Activated naive CD4-positive, alpha-beta T cell treated with anti-CD3 and anti-CD28 coated beads, Interleukin-2, amount 50 U/mL, for 24 hours (primary cell): Measurements from ENCODE around the gene TCEA2.
"Not testable (repeated sequence)": the region's sequence is repeated elsewhere in the genome, so short reads cannot be mapped to it uniquely, and the experiment has no call there.

ENCODE experiments used
- H3K27ac Mint-ChIP-seq: one replicate; pipeline ENCODE4 v1.8.0; 2021; ENCODE audit warnings: mild to moderate bottlenecking, mixed read lengths
- H3K27me3 Mint-ChIP-seq: one replicate; pipeline ENCODE4 v1.8.0; 2021; ENCODE audit warnings: mixed read lengths
- H3K36me3 Mint-ChIP-seq: one replicate; pipeline ENCODE4 v1.8.0; 2021; ENCODE audit warnings: mixed read lengths
- H3K4me1 Mint-ChIP-seq: one replicate; pipeline ENCODE4 v1.8.0; 2021; ENCODE audit warnings: mixed read lengths
- H3K4me3 Mint-ChIP-seq: one replicate; pipeline ENCODE4 v1.8.0; 2021; ENCODE audit warnings: mild to moderate bottlenecking, mixed read lengths
- H3K9me3 Mint-ChIP-seq: one replicate; pipeline ENCODE4 v1.8.0; 2021; ENCODE audit warnings: mixed read lengths

Gene TCEA2

GRCh38 chr20:64110411-64111068 lies 47.5 kb downstream of the TCEA2 start:
- Mint-ChIP-seq H3K9me3 (no peaks in the 10 kb centered on the region), H3K36me3 (no peaks in the 10 kb centered on the region), H3K27ac (no peak overlapping the region), H3K27me3 (no peaks in the 10 kb centered on the region), H3K4me3 (no peak overlapping the region), H3K4me1 (peaks cover 11% of the 10 kb centered on the region)

GRCh38 chr20:64111841-64112641 lies 49.0 kb downstream of the TCEA2 start:
- Mint-ChIP-seq H3K27ac (no peak overlapping the region), H3K4me3 (no peak overlapping the region), H3K36me3 (no peaks in the 10 kb centered on the region), H3K9me3 (no peaks in the 10 kb centered on the region), H3K4me1 (peaks cover 4% of the 10 kb centered on the region), H3K27me3 (no peaks in the 10 kb centered on the region)

- Mint-ChIP-seq H3K27ac (no peak overlapping the region), H3K4me3 (no peak overlapping the region), H3K27me3 (no peaks in the 10 kb centered on the region), H3K9me3 (no peaks in the 10 kb centered on the region), H3K4me1 (peaks cover 4% of the 10 kb centered on the region), H3K36me3 (no peaks in the 10 kb centered on the region)
Observed at GRCh38 chr20:64112691-64113443, 49.9 kb downstream of the TCEA2 start.

- H3K9me3 Mint-ChIP-seq, result no peaks in the 10 kb centered on the region
- no peaks in the 10 kb centered on the region for H3K27me3 Mint-ChIP-seq
- H3K4me1 Mint-ChIP-seq, result no peaks in the 10 kb centered on the region
- no peak overlapping the region for H3K4me3 Mint-ChIP-seq
- no peaks in the 10 kb centered on the region for H3K36me3 Mint-ChIP-seq
- no peak overlapping the region for H3K27ac Mint-ChIP-seq
Observed at GRCh38 chr20:64113444-64113775, 50.4 kb downstream of the TCEA2 start.

- Mint-ChIP-seq H3K9me3 (no peaks in the 10 kb centered on the region), H3K4me3 (no peak overlapping the region), H3K27me3 (no peaks in the 10 kb centered on the region), H3K36me3 (no peaks in the 10 kb centered on the region), H3K27ac (no peak overlapping the region), H3K4me1 (no peaks in the 10 kb centered on the region)
Observed at GRCh38 chr20:64113796-64114355, 50.9 kb downstream of the TCEA2 start.

- no peaks in the 10 kb centered on the region for H3K9me3 Mint-ChIP-seq
- H3K4me1 Mint-ChIP-seq, result no peaks in the 10 kb centered on the region
- no peak overlapping the region for H3K4me3 Mint-ChIP-seq
- no peaks in the 10 kb centered on the region for H3K27me3 Mint-ChIP-seq
- no peak overlapping the region for H3K27ac Mint-ChIP-seq
- no peaks in the 10 kb centered on the region for H3K36me3 Mint-ChIP-seq
Observed at GRCh38 chr20:64114356-64114971, 51.5 kb downstream of the TCEA2 start.

GRCh38 chr20:64115171-64115911 lies 52.3 kb downstream of the TCEA2 start:
- H3K27ac Mint-ChIP-seq, result no peak overlapping the region
- no peak overlapping the region for H3K4me3 Mint-ChIP-seq
- no peaks in the 10 kb centered on the region for H3K36me3 Mint-ChIP-seq
- H3K9me3 Mint-ChIP-seq, result no peaks in the 10 kb centered on the region
- H3K27me3 Mint-ChIP-seq, result no peaks in the 10 kb centered on the region
- peaks cover 5% of the 10 kb centered on the region for H3K4me1 Mint-ChIP-seq

- Mint-ChIP-seq H3K27me3 (no peaks in the 10 kb centered on the region), H3K4me1 (peaks cover 7% of the 10 kb centered on the region), H3K36me3 (no peaks in the 10 kb centered on the region), H3K27ac (no peak overlapping the region), H3K4me3 (no peak overlapping the region), H3K9me3 (no peaks in the 10 kb centered on the region)
Observed at GRCh38 chr20:64116016-64116415, 53.0 kb downstream of the TCEA2 start.

GRCh38 chr20:64116541-64117431 lies 53.8 kb downstream of the TCEA2 start:
- Mint-ChIP-seq H3K9me3 (no peaks in the 10 kb centered on the region), H3K36me3 (no peaks in the 10 kb centered on the region), H3K4me3 (no peak overlapping the region), H3K27me3 (no peaks in the 10 kb centered on the region), H3K4me1 (peaks cover 7% of the 10 kb centered on the region), H3K27ac (no peak overlapping the region)

GRCh38 chr20:64117432-64117777 lies 54.4 kb downstream of the TCEA2 start:
- H3K27ac Mint-ChIP-seq, H3K27me3 Mint-ChIP-seq, H3K9me3 Mint-ChIP-seq, H3K4me3 Mint-ChIP-seq, H3K36me3 Mint-ChIP-seq, H3K4me1 Mint-ChIP-seq: not testable (repeated sequence)

GRCh38 chr20:64119301-64119680 lies 56.3 kb downstream of the TCEA2 start:
- no peaks in the 10 kb centered on the region for H3K36me3 Mint-ChIP-seq
- peaks cover 7% of the 10 kb centered on the region for H3K4me1 Mint-ChIP-seq
- H3K27me3 Mint-ChIP-seq, result no peaks in the 10 kb centered on the region
- peak overlapping the region; percentile 43 for H3K27ac Mint-ChIP-seq
- no peak overlapping the region for H3K4me3 Mint-ChIP-seq
- H3K9me3 Mint-ChIP-seq, result no peaks in the 10 kb centered on the region

GRCh38 chr20:64119681-64120341 lies 56.8 kb downstream of the TCEA2 start:
- no peaks in the 10 kb centered on the region for H3K36me3 Mint-ChIP-seq
- no peaks in the 10 kb centered on the region for H3K27me3 Mint-ChIP-seq
- H3K4me1 Mint-ChIP-seq, result peaks cover 7% of the 10 kb centered on the region
- H3K4me3 Mint-ChIP-seq, result peak overlapping the region; percentile 74
- H3K9me3 Mint-ChIP-seq, result no peaks in the 10 kb centered on the region
- peak overlapping the region; percentile 77 for H3K27ac Mint-ChIP-seq

GRCh38 chr20:64121586-64121985 lies 58.6 kb downstream of the TCEA2 start:
- Mint-ChIP-seq H3K4me1 (peaks cover 7% of the 10 kb centered on the region), H3K36me3 (no peaks in the 10 kb centered on the region), H3K27ac (no peak overlapping the region), H3K27me3 (no peaks in the 10 kb centered on the region), H3K9me3 (no peaks in the 10 kb centered on the region), H3K4me3 (no peak overlapping the region)
